ENCODE measurements around the gene GALNT2. TPM values are rescaled to one million over a fixed set of nuclear protein-coding genes. Genes with fewer than 3 reads are reported as not detected.

The GALNT2 gene
- total RNA-seq, 1 experiment from 2014 or later: 47.0 TPM

DNA sequence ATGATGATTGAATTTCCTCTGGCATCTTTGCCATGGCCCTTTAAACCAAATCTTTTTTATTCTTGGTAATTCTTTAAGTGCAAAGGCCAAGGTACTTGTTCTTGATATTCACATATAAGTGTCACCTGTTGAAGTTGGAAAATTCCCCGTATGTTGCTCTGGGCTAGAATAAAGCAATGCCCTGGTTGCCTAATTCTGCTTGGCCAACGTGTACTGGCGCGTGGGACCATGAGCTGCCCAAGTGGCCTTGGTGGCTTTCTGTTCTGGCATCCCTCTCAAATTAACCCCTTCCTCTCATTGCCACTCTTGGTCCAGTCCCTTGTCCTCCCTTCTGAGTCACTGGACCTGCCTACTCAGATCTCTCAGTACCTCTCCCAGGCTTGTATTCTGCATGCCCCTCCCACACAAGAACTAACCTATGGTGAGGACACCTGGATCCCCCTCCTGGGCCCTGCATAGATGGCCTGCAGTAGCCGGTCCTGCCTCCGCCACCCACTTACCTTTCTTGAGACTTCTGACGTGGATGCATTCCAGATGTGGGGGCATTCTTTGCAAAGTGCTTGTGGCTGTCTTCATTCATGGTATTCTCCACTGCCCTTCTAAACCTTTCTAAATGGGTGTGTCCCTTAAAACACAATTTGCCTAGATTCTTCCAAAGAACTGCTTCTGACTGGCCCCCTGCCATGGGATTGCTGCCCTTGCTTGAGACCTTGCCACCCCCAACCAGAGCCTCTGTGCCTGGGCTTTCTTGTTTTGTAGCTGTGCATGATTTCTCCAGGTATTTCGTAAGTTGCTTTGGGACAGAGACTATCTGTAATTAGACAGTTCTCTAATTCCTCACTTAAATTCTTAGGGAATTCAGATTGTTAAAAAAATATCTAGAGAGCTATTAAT is 152.4 kb downstream of the GALNT2 start:
- DNase-seq (ENCODE audit: extremely low read depth, low read depth): no peak

DNA sequence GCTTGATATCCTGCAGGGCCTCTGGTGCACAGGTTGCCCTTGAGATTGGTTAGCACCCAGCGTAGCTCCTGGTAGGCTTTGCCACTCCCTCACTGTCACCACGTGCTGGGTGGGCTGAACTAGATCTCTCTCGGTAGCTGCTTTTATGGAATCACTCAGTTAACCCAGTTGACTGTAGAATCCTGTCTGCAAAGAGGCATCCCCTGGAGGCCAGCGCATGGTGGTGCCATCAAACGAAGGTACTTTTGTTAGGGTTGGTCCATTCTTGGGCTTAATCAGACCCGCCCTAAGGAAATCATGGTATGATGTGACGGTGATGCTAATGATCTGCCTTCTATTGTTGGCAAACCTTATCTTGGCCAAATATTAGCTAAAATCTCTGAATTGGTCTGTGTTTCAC is 153.4 kb downstream of the GALNT2 start:
- DNase-seq (ENCODE audit: extremely low read depth, low read depth): no peak

DNA sequence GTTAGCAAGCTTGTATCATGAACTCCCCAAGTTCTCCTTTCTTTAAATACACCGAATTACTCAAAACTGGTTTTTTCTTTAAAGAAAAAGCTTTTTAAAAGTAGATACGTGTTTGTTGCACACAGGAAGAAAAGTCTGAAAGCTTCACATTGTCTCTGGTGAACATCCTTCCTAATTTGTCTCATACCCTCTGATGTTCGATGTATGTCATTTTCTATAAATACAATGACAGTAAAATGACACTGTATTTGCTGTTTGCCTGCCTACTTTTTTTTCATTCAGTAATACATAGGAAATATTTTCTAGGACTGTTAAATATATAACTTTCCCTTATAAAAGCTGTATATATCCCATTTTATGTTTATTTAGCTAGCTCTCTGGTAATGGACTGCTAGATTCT is 153.9 kb downstream of the GALNT2 start:
- no peak for DNase-seq (ENCODE audit: extremely low read depth, low read depth)

DNA sequence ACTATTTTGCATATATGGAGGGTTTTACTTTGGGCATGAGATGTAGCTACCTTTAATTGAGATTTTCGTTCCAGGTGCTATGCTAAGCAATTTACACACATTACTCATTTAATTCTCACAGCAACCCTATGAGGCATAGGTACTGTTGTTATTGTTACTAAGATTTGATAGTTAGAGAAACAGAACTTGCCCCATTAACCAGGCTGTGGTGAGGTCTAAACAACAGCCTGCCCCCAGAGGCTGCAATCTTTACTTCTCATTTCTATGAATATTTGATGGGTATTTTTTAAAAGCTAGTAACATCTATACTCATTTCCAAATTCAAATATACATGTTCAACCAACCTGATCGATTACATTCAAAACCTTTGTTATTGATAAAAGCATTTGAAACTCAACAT is 155.6 kb downstream of the GALNT2 start:
- no peak for DNase-seq (ENCODE audit: extremely low read depth, low read depth)

DNA sequence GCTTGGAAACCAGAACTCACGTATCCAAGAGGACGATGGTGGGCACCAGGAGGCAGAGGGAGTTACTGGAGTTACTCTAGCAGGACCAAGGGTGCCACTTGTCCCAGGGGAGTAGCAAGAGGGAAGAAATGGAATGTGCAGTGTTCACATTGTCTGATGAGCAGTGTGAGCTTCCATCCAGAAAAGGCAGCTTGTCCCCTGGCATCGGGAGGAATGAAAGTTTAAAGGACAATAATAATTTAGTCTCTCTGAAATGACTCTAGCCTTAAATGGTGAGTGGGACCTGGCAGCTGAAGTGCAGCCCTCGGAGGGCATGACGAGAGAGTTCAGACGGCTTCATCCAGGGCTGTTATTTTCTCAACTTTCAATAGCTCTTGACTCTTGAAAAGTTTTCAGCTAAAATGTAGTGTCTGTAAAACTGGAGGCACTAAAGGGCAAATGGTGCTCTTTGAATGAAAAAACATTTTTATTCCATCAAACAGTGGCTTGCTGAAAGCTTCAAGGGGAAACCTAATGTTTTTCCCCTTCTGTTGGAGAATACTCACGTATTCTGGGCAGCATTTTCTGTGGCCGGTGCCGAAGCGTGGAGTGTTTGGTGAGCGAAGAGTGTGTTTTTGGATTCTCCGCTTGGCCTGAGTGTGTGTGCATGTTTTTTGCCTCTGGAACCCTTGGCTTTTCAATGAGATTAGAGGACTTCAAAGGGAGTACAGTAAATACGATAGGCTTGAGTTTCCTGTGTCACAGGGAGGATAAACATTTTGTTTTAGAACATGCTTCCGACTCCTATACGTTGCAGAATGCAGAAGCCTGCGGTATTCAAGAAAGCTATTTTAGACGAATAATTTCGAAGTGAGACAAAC is 157.3 kb downstream of the GALNT2 start:
- no peak for DNase-seq (ENCODE audit: extremely low read depth, low read depth)

DNA sequence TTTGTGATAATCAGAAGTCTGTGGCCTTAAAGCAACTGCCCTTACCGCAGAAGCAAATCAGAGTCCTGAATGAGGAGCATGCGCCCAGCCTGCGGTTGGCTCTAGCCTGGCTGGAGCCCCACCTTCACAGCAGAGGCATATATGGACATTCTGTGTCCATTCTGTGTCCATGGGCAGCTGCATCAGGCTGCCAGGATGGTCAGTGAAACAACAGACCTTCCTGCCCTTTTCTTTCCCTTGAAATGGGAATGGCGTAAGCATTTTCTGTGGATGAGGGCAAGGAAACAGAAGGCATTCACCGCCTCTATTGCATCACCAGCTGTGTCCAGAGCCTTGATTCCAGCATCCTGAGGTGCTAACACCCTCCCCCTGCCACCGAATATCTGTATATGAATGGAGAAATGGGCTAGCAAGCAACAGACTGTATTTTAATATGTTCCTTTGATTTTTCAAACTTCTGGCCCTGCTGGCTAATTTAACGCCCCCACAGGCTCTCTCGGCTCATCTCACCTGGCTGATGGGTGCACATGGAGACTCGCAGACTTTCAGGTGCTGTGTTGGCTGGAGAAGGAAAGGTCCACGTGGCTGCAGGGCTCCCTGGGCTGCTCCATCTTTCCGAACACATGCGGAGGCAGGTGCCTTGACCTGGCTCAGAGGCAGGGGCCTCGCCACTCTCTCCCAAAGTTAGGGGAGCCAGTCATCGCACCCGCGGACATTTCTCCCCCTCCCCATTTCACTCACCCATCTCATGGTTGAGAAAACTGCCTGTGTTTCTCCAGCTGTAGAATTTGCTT is 159.2 kb downstream of the GALNT2 start:
- DNase-seq (ENCODE audit: extremely low read depth, low read depth): no peak

DNA sequence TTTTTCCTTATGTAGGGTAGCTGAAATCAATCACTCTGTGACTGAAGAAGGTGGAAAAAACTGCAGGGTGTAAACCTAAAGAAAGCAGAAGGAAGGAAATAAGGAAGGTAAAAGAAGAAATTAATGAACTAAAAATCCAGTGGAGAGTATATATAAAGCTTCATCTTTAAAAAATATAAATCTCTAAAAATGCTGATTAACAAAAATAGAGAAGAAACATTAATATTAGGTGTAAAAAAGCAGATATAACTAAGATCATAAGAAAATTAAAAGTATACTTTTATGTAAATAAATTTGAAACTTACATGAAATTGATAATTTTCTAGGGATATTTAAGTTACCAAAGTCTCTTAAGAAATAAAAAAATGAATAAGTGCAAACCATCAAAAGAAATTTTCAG is 159.8 kb downstream of the GALNT2 start:
- DNase-seq (ENCODE audit: extremely low read depth, low read depth): no peak

DNA sequence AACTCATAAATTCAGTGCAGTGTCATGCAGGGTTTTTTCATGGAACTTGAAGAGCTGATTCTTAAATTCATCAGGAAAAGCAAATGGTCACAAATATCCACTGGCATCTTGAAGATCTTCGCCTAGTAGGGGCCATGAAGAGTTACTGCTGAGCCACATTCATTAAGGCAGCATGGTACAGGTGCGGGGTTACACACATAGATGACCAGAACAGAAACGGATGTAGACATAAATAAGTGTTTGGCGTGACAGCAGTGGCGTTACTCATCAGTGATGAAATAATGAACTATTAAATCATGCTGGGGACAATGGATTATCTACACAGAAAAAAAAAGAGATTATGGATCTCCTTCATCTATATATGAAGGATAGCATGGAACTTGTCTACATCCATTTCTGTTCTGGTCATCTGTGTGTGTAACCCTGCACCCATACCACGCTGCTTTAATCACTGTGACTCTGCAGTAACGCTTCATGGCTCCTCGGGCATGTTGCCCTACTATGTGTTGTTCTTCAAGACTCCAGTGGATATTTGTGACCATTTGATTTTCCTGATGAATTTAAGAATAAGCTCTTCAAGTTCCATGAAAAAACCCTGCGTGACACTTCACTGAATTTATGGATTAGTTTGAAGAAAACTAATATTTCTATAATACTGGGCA is 161.3 kb downstream of the GALNT2 start:
- DNase-seq (ENCODE audit: extremely low read depth, low read depth): no peak

DNA sequence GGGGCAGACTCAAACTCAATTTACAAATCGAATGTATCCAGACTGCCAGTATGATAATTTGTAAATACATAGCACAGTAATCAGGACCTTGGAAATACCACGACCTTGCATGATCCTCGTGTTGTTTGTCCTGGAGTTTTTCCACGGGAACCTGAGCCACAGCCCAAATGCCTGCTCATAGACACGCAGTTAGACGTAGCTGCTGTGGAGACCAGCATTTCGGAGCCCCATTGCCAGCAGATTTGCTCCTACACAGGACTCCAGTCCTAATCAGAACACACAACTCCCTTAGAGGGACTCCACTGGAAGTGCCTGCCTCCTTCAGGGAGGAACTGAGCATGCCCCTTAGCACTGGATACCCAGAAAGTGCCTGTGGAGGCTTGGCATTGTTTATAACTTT is 163.2 kb downstream of the GALNT2 start:
- no peak for DNase-seq (ENCODE audit: extremely low read depth, low read depth)

DNA sequence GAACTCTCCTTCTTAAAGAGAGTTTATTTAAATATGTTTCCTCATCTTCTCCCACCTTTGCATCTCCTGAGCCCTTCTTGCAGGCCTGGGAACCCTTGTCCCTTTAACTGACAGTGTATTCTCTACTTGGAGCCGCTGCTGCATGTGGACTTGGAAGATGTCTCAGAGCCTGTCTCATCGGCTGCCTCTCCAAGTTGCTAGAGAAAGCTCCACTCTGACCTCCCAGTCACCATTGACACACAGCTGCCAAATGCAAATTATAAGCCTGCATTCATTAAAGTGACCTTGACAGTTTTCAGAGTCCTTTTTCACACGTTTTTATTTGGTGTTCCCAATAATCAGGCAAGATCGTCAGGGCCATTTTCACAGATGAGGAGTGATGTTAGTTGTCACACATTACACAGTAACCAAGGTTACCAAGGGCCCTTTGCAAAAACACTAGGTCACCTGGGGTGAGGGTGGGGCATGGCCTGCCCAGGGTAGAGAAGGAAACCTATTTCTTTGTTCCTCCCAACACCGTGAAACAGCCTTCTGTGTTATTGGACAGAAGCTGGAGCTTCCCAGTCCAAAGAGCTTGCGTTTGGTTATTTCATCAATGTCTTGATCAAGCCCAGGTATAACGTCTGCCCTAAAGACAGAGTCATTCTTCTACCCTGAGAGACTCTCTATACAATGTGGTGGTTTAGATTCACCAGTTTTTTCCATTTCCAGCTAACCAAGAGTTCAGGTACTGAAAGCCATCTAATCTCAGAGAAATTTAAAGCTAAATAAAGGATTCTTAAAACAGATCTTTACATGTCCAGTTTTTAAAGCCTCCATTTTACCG is 164.1 kb downstream of the GALNT2 start:
- no peak for DNase-seq (ENCODE audit: extremely low read depth, low read depth)

DNA sequence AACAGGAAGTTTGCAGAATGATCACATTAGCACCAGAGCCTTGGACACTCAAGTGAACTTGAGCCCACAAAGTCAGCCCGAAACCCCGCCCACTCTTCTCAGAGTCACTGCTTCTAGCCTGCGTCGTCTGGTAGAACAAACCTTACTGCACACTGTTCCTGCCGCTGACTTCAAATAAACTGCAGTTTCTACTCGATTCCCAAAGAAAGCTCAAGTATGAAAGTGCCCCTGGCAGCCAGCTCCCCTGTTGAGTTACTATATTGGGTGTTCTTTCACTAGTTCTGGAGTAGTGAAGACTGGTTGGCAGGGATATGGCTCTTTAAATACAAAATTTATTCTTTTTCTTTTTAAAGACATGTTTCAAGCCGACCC is 164.7 kb downstream of the GALNT2 start:
- no peak for DNase-seq (ENCODE audit: extremely low read depth, low read depth)

DNA sequence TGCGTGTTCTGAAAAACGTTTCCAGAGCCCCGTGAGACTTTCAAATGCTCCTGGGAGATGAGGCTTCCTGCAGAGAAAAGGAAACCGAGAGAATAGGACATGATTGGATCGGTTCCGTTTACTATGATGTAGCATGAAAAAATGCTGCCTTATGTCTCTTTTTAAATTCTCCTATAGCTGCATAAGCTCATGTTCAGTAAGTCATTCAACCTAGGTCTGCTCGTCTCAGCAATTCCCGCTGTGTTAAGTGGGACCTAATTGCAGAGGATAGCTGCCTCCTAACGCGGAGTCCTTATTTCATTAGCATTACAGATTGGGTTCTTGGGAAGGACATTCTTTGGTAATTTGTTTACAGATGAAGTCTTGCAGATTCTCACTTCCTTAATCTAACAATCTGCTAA is 165.3 kb downstream of the GALNT2 start:
- DNase-seq (ENCODE audit: extremely low read depth, low read depth): no peak

DNA sequence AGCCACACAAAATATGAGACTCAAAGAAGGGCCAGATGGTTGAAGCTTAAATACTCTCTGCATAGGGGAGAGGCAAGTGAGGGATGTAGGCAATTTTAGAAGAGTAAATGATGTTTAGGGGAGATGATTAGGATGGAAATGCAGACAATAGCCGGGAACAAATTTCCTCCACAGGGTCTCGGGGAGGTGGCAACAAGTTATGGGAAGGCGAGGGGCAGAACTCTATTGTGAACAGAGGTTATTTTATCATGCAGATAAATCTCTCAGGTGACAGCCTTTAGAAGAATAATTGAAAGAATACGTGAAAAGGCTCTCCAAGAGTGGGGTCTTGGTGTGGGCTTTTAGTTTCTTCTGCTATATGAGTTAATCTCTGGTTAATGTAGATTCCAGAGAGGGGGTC is 166.7 kb downstream of the GALNT2 start:
- no peak for DNase-seq (ENCODE audit: extremely low read depth, low read depth)

DNA sequence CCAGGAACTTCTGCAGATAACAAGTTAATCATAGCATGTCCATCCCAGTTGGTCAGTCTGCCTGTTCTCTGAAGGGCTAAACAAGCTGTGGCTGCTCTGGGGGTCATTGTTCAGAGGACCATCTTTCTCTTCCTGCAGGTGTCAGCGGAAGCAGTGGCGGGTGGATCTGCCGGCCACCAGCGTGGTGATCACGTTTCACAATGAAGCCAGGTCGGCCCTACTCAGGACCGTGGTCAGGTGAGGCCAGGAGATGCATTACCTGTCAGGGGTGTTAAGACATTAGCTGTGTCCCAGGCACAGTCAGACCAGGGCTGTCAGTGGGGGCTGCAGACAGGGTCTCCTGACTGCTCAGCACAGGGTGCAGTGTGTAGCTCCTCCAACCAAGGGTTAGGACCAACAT is 168.8 kb downstream of the GALNT2 start:
- no peak for DNase-seq (ENCODE audit: extremely low read depth, low read depth)

DNA sequence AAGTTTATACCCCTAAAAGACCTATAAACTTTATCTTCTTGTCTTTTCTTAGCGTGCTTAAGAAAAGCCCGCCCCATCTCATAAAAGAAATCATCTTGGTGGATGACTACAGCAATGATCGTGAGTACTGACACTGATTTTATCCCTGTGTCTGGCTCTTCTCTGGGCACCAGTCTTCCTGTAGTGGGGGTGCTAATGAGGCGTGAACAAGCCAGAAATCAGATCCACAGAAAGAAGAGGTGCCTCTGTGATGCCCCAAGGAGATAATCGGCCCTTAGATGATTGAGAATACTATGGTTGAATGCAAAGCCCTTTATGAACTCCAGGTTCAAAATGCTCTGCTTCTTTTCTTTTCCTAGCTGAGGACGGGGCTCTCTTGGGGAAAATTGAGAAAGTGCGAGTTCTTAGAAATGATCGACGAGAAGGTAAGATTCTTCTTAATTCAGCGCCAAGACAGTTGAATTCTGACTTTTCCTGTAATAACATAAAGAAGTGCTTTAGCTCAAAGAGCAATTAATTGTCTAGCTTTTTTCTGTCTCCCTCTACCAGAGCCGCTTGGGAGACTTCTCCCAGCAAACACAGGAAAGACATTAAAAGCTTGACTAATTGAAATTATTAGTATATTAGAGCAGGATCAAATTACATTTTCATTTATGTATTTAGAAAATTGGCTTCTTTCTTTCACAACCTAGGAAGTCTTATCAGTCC is 169.4 kb downstream of the GALNT2 start:
- no peak for DNase-seq (ENCODE audit: extremely low read depth, low read depth)

DNA sequence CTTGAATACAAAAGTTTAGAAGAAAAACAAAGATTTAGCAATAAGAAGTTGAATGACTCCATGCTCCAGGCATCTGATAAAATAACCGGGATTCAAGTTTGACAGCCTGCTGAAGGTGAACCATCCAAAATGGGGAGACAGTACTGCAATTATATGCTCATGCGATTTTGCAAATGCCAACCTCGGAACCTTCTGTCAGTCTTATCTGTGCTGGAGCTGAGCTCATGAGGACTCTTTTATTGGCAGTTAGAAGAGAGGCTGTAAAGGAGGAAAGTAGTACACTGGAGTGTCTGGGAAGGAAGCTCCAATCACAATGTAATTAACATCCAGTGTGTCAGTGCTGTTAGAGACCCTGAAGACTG is 170.0 kb downstream of the GALNT2 start:
- DNase-seq (ENCODE audit: extremely low read depth, low read depth): no peak

DNA sequence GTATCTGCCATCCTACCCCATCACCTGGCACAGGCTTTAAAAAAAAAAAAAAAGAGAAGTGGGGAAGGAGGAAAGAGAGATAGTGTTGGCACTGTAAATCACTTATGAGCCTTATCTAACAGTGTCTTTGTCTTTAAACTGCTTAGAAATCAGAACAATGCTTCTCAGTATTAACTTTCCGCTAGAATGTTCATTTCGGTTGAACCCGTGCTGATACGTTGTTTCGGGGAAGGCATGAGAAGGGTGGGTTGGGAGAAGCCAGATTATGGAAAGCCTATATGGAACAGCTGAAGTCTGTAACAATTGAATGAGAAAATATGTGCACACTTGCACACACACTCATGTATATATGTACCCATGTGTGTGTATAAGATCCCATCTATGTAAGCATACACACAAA is 170.8 kb downstream of the GALNT2 start:
- DNase-seq (ENCODE audit: extremely low read depth, low read depth): no peak

DNA sequence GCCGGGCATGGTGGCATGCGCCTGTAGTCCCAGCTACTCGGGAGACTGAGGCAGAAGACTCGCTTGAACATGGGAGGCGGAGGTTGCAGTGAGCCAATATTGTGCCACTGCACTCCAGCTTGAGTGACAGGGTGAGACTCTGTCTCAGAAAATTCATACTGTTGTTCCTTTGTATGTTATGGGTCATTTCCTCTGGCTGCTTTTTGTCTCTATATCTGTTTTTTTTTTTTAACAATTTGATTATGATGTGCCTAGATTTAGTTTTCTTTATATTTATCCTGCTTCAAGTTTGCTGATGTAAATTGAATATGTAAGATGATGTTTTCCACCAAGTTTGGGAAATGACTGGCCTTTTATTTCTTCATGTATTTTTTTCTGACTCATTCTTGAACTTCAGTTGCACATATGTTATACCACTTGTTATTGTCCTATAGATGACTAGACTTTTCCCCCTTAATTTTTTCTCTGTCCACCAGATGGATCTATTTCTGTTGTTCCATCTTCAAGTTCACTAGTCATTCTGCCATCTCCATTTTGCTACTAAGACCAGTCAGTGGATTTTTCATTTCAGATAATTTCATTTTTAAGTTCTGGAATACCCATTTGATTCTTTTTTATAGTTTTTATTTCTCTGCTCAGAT is 173.5 kb downstream of the GALNT2 start:
- no peak for DNase-seq (ENCODE audit: extremely low read depth, low read depth)

DNA sequence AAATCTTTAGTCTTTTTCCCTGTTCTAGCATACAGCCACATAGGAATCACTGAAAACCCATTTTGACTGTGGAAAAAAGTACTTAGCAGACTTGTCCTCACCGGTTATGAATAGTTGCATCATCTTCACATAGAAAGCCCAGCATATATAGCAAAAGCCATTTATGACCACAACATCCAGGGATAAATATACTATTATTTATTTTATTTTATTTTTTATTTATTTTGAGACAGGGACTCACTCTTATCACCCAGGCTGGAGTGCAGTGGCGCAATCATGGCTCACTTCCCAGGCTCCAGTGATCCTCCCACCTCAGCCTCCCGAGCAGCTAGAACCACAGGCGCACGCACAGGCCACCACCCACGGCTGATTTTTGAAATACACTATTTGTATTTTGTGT is 175.3 kb downstream of the GALNT2 start:
- DNase-seq (ENCODE audit: extremely low read depth, low read depth): no peak
